ACHN (cell line): Measurements from ENCODE around the gene VTA1.
"Not testable (repeated sequence)": the region's sequence is repeated elsewhere in the genome, so short reads cannot be mapped to it uniquely, and the experiment has no call there.

Experiments
- DNase-seq: peaks from one replicate; pipeline ENCODE4 v3.0.0-alpha.2; 2015
- in situ Hi-C: cut with HindIII; loops from 2 replicates; pipeline ENCODE4 v1.10.0; 2017; ENCODE audit warnings: low sequenced_read_pairs, low pct_ligation_motif_present, low pct_unique_long_range_greater_than_20kb

VTA1 gene

GRCh38 chr6:142146828-142147662 is at the start of gene VTA1, which contains the start of gene NMBR:
Gene VTA1, plus strand, starts transcription at chr6:142147263. Its CDS starts 25 bp downstream, at chr6:142147288.
Gene NMBR, minus strand, starts transcription at chr6:142147122. Its CDS starts 58,464 bp downstream, at chr6:142088658.
- peak; percentile 98 for DNase-seq
- in situ Hi-C loops = no loop called here

- DNase-seq, in situ Hi-C loops: not testable (repeated sequence)
These were observed 42.2 kb upstream of the VTA1 start for GRCh38 chr6:142104820-142105219.

- DNase-seq, in situ Hi-C loops: not testable (repeated sequence)
These were observed 36.2 kb upstream of the VTA1 start for GRCh38 chr6:142110820-142111219.

GRCh38 chr6:142112451-142113061 is 34.5 kb upstream of the VTA1 start:
- DNase-seq = peak; percentile 73
- in situ Hi-C loops = no loop called here

GRCh38 chr6:142117366-142117765 is 29.7 kb upstream of the VTA1 start:
- in situ Hi-C loops = no loop called here

GRCh38 chr6:142118328-142118727 is 28.7 kb upstream of the VTA1 start:
- in situ Hi-C loops = no loop called here
- no peak for DNase-seq

More at GRCh38 chr6:142117366-142117765, 29.7 kb upstream of the VTA1 start:
- no peak for DNase-seq

- in situ Hi-C loops = no loop called here
- DNase-seq = no peak
These were observed 28.1 kb upstream of the VTA1 start for GRCh38 chr6:142118925-142119324.

- in situ Hi-C loops = no loop called here
- DNase-seq = no peak
These were observed 25.7 kb upstream of the VTA1 start for GRCh38 chr6:142121342-142121741.

GRCh38 chr6:142130814-142131213 is 16.2 kb upstream of the VTA1 start:
- DNase-seq = no peak
- in situ Hi-C loops = no loop called here

GRCh38 chr6:142132625-142133024 is 14.4 kb upstream of the VTA1 start, which contains the start of gene GJE1:
Gene GJE1, plus strand, starts transcription at chr6:142132925. Its CDS starts 234 bp downstream, at chr6:142133159.
- in situ Hi-C loops = no loop called here
- DNase-seq = no peak

GRCh38 chr6:142138876-142139275 is 8.2 kb upstream of the VTA1 start:
- DNase-seq = no peak
- in situ Hi-C loops = no loop called here

- in situ Hi-C loops, DNase-seq: not testable (repeated sequence)
These were observed 5.5 kb upstream of the VTA1 start for GRCh38 chr6:142141531-142141930.

GRCh38 chr6:142152746-142153145 is 5.7 kb downstream of the VTA1 start:
- no peak for DNase-seq
- in situ Hi-C loops = no loop called here

- no peak for DNase-seq
- in situ Hi-C loops = no loop called here
These were observed 6.1 kb downstream of the VTA1 start for GRCh38 chr6:142153196-142153595.

GRCh38 chr6:142154336-142154735 is 7.3 kb downstream of the VTA1 start:
- in situ Hi-C loops = no loop called here
- no peak for DNase-seq

- in situ Hi-C loops = no loop called here
- no peak for DNase-seq
These were observed 8.0 kb downstream of the VTA1 start for GRCh38 chr6:142155091-142155490.

GRCh38 chr6:142155895-142156757 is 9.1 kb downstream of the VTA1 start:
- in situ Hi-C loops = no loop called here
- DNase-seq = peak; percentile 55

- DNase-seq, in situ Hi-C loops: not testable (repeated sequence)
These were observed 9.7 kb downstream of the VTA1 start for GRCh38 chr6:142156758-142157068.

- DNase-seq = no peak
- in situ Hi-C loops = no loop called here
These were observed 15.7 kb downstream of the VTA1 start for GRCh38 chr6:142162780-142163179.
